IMR-90 (cell line): ENCODE measurements around the gene ASAP2. TPM values are rescaled to one million over a fixed set of nuclear protein-coding genes. Genes with fewer than 3 reads are reported as not detected.

Experiments
- ATAC-seq: fragments of 200-7000 bp; cut with Tn5 transposase; 2 replicates; pipeline ENCODE4 v1.9.1; 2020; ENCODE audit warnings: low read depth, mild to moderate bottlenecking, moderate library complexity
- BruUV-seq: library from RNA; stranded (reverse); fragments of 400-500 nt; replicated peaks from 2 replicates; lab custom pipeline; 2021; lab: Mats Ljungman, UMichigan
- CTCF ChIA-PET: fragments of 300-600 bp; formaldehyde crosslinking; extraction: SDS; loops from one replicate; lab custom pipeline; 2021; ENCODE audit warnings: antibody characterized with exemption; lab: Yijun Ruan, JAX
- POLR2A ChIA-PET: fragments of 300-600 bp; sonication (Branson Sonifier 250); formaldehyde crosslinking; loops from one replicate; lab custom pipeline; 2022; ENCODE audit warnings: antibody characterized with exemption; ENCODE audit not compliant: unreplicated experiment; lab: Charles Lee
- DNase-seq: peaks from one replicate; pipeline ENCODE4 v3.0.0; 2013
- H2AFZ ChIP-seq: replicated peaks from 2 replicates; pipeline ENCODE3; 2013; ENCODE audit warnings: low read length, mild to moderate bottlenecking; ENCODE audit not compliant: poor library complexity
- H2AK5ac ChIP-seq: 2 replicates; pipeline ENCODE4 v1.6.1; 2013; ENCODE audit warnings: low read depth, low read length, inconsistent platforms
- H2AK9ac ChIP-seq: replicated peaks from 2 replicates; pipeline ENCODE3; 2013; ENCODE audit warnings: mild to moderate bottlenecking, low read depth, low read length, moderate library complexity; ENCODE audit not compliant: poor library complexity
- H2BK120ac ChIP-seq: 2 replicates; pipeline ENCODE4 v1.6.1; 2013; ENCODE audit warnings: low read depth, low read length, inconsistent platforms
- H2BK15ac ChIP-seq: 3 replicates; pipeline ENCODE4 v1.6.1; 2013; ENCODE audit warnings: low read depth, low read length, inconsistent platforms
- H2BK20ac ChIP-seq: 2 replicates; pipeline ENCODE4 v1.6.1; 2013; ENCODE audit warnings: low read depth, mild to moderate bottlenecking, inconsistent platforms, low read length, moderate library complexity
- H2BK5ac ChIP-seq: 2 replicates; pipeline ENCODE4 v1.6.1; 2013; ENCODE audit warnings: mild to moderate bottlenecking, low read depth, low read length, inconsistent platforms; ENCODE audit not compliant: poor library complexity, severe bottlenecking
- H3K14ac ChIP-seq: replicated peaks from 2 replicates; pipeline ENCODE4 v1.6.1; 2013; ENCODE audit warnings: low read depth, low read length, inconsistent platforms
- H3K18ac ChIP-seq: 2 replicates; pipeline ENCODE4 v1.6.1; 2013; ENCODE audit warnings: low read depth, low read length, control low read depth
- H3K23ac ChIP-seq: 2 replicates; pipeline ENCODE4 v1.6.1; 2013; ENCODE audit warnings: low read depth, low read length, inconsistent platforms
- H3K27ac ChIP-seq: 2 replicates; pipeline ENCODE4 v1.5.1; 2013; ENCODE audit warnings: mild to moderate bottlenecking, control low read depth, low read length; ENCODE audit not compliant: insufficient read depth
- H3K27me3 ChIP-seq: 2 replicates; pipeline ENCODE4 v1.6.1; 2013; ENCODE audit warnings: low read length; ENCODE audit not compliant: control insufficient read depth, insufficient read depth
- H3K36me3 ChIP-seq: 2 replicates; pipeline ENCODE4 v1.6.1; 2013; ENCODE audit warnings: low read length, mixed read lengths; ENCODE audit not compliant: control insufficient read depth, insufficient read depth
- H3K4ac ChIP-seq: 2 replicates; pipeline ENCODE4 v1.6.1; 2013; ENCODE audit warnings: low read depth, low read length, inconsistent platforms
- H3K4me1 ChIP-seq: 2 replicates; pipeline ENCODE4 v1.6.1; 2013; ENCODE audit warnings: low read length, mixed read lengths; ENCODE audit not compliant: control insufficient read depth, insufficient read depth
- H3K4me2 ChIP-seq: 2 replicates; pipeline ENCODE4 v1.6.1; 2013; ENCODE audit warnings: low read depth, mild to moderate bottlenecking, control low read depth, low read length, moderate library complexity
- H3K4me3 ChIP-seq: 2 replicates; pipeline ENCODE4 v1.5.1; 2013; ENCODE audit warnings: low read depth, mild to moderate bottlenecking, control low read depth, low read length, moderate library complexity; ENCODE audit not compliant: insufficient read depth
- H3K56ac ChIP-seq: 2 replicates; pipeline ENCODE4 v1.6.1; 2013; ENCODE audit warnings: low read length, inconsistent platforms; ENCODE audit not compliant: insufficient read depth; ENCODE audit errors: extremely low read depth
- H3K79me1 ChIP-seq, 2 experiments: 2 replicates each; pipeline ENCODE4 v1.6.1; 2013; ENCODE audit warnings: low read length in 2 of 2, inconsistent platforms in 1 of 2, low read depth in 1 of 2
- H3K9ac ChIP-seq: 2 replicates; pipeline ENCODE4 v1.6.1; 2013; ENCODE audit warnings: low read depth, low read length, control low read depth
- H3K9me1 ChIP-seq: 2 replicates; pipeline ENCODE4 v1.6.1; 2013; ENCODE audit warnings: low read length, inconsistent platforms; ENCODE audit not compliant: insufficient read depth
- H3K9me3 ChIP-seq: 2 replicates; pipeline ENCODE4 v1.6.1; 2013; ENCODE audit warnings: low read length; ENCODE audit not compliant: control insufficient read depth, insufficient read depth
- H4K20me1 ChIP-seq: 2 replicates; pipeline ENCODE4 v1.6.1; 2013; ENCODE audit warnings: low read length, inconsistent platforms; ENCODE audit not compliant: insufficient read depth
- H4K5ac ChIP-seq: 2 replicates; pipeline ENCODE4 v1.6.1; 2013; ENCODE audit warnings: mild to moderate bottlenecking, low read depth, low read length, control low read depth
- H4K8ac ChIP-seq, 2 experiments: 2 replicates each; pipeline ENCODE4 v1.6.1; 2013; ENCODE audit warnings: low read depth in 2 of 2, low read length in 2 of 2, control low read depth in 1 of 2, inconsistent platforms in 1 of 2
- H4K91ac ChIP-seq: 2 replicates; pipeline ENCODE4 v1.6.1; 2013; ENCODE audit warnings: low read depth, low read length, inconsistent platforms; ENCODE audit not compliant: insufficient read depth
- BHLHE40 ChIP-seq: fragments of 150-350 bp; IDR thresholded peaks from 2 replicates; pipeline ENCODE4 v1.6.1; 2016; ENCODE audit warnings: mild to moderate bottlenecking, low read depth, low read length
- CEBPB ChIP-seq: IDR thresholded peaks from 2 replicates; pipeline ENCODE4 v1.6.1; 2012; ENCODE audit warnings: low read depth, low read length, improper control_type of control experiment
- CHD1 ChIP-seq: IDR thresholded peaks from 2 replicates; pipeline ENCODE4 v1.6.1; 2012; ENCODE audit warnings: low read depth, low read length, improper control_type of control experiment
- FOS ChIP-seq: fragments of 150-350 bp; IDR thresholded peaks from 2 replicates; pipeline ENCODE4 v1.6.1; 2016; ENCODE audit warnings: low read depth, low read length
- MAZ ChIP-seq: IDR thresholded peaks from 2 replicates; pipeline ENCODE4 v1.6.1; 2012; ENCODE audit warnings: low read depth, mild to moderate bottlenecking, low read length, improper control_type of control experiment, moderate library complexity, borderline replicate concordance
- NFE2L2 ChIP-seq: fragments of 150-350 bp; IDR thresholded peaks from 2 replicates; pipeline ENCODE4 v1.6.1; 2016; ENCODE audit warnings: low read depth, mild to moderate bottlenecking, low read length
- POLR2A ChIP-seq: IDR thresholded peaks from 2 replicates; pipeline ENCODE4 v1.6.1; 2012; ENCODE audit warnings: mild to moderate bottlenecking, low read depth, low read length
- RAD21 ChIP-seq: IDR thresholded peaks from 2 replicates; pipeline ENCODE4 v1.6.1; 2012; ENCODE audit warnings: low read length, improper control_type of control experiment
- RFX5 ChIP-seq: IDR thresholded peaks from 2 replicates; pipeline ENCODE4 v1.8.0; 2012; ENCODE audit warnings: low read depth, mild to moderate bottlenecking, low read length, moderate library complexity
- SMC3 ChIP-seq: fragments of 150-350 bp; IDR thresholded peaks from 2 replicates; pipeline ENCODE4 v1.6.1; 2016; ENCODE audit warnings: low read depth, mild to moderate bottlenecking, antibody characterized with exemption, low read length, moderate library complexity
- WGBS, 2 experiments: methylation state at CpG; one replicate each; pipeline versions ENCODE4 v1.1.5 to v1.1.7; 2013; ENCODE audit warnings: missing lambda C conversion rate in 2 of 2; ENCODE audit not compliant: insufficient read length in 1 of 2; ENCODE audit errors: extremely low coverage in 2 of 2; 5-methylcytosine and 5-hydroxymethylcytosine counted together
- dilution Hi-C: fragments of 300-500 bp; cut with HindIII; formaldehyde crosslinking; loops from one replicate; pipeline ENCODE4 v1.14.3; 2018; ENCODE audit warnings: low sequenced_read_pairs; ENCODE audit not compliant: unreplicated experiment
- in situ Hi-C: fragments of 300-500 bp; cut with MboI; formaldehyde crosslinking; loops from 3 replicates; pipeline ENCODE4 v1.14.3; 2019; ENCODE audit warnings: low sequenced_read_pairs, inconsistent platforms, mixed read lengths
- intact Hi-C: fragments of 100-400 bp; cut with micrococcal nuclease; formaldehyde crosslinking; loops from 2 replicates; pipeline ENCODE4 v1.10.0; 2022
- polyA plus RNA-seq, 3 experiments: library from polyadenylated mRNA; depleted of rRNA; stranded (reverse); fragments of >200 nt; gene quantifications; 2 replicates each; pipeline ENCODE4 v1.2.3, GENCODE V29; 2012; ENCODE audit warnings: low replicate concordance in 1 of 3
- total RNA-seq: library from RNA; depleted of rRNA; stranded (reverse); fragments of >200 nt; gene quantifications from 2 replicates; pipeline ENCODE4 v1.2.3, GENCODE V29; 2012
- TF ChIP-seq, protein P1 (sequence below): fragments of 150-350 bp; IDR thresholded peaks from 2 replicates; pipeline ENCODE4 v1.6.1; 2016; ENCODE audit warnings: low read depth, mild to moderate bottlenecking, low read length, moderate library complexity, borderline replicate concordance

The ASAP2 gene
- total and polyA plus RNA-seq, 2 of the 4 experiments (the other 2 are of a cell fraction) = 19.7 to 28.1 TPM

DNA sequence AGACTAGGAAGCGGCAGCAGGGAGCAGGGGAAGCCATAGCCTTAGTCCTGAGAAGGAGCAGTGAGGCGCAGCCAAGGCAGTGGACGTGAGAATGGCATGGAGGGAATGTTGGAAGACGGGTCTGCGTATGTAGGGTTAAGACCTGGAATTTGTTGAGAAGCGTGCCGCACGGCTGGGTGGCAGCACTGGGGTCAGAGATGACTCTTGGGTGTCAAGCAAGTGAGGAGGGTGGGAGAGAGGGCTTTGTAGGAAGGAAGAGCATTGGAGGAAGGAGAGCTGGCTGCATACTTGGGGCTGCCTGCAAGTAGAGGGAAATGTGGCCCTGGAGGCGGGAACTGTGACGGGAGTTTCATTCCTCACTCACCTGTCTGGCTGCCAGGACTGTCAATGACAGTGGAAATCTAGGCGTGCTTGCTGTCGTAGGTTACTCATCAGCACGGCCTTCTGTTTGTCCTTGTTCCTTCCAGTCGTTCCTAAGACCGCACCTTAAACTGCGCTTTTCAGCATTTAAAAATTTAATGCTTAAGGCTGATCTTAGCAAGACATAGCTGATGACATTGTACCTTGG is 108.8 kb downstream of the ASAP2 start:
- TF ChIP-seq, protein P1, sequence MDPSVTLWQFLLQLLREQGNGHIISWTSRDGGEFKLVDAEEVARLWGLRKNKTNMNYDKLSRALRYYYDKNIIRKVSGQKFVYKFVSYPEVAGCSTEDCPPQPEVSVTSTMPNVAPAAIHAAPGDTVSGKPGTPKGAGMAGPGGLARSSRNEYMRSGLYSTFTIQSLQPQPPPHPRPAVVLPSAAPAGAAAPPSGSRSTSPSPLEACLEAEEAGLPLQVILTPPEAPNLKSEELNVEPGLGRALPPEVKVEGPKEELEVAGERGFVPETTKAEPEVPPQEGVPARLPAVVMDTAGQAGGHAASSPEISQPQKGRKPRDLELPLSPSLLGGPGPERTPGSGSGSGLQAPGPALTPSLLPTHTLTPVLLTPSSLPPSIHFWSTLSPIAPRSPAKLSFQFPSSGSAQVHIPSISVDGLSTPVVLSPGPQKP = no peak
- TF ChIP-seq CHD1 (no peak), POLR2A (no peak), BHLHE40 (no peak), NFE2L2 (no peak), CEBPB (no peak), SMC3 (no peak), MAZ (no peak), RFX5 (no peak), FOS (no peak), RAD21 (no peak)
- Histone ChIP-seq H3K27ac (no peak overlapping the region), H2BK15ac (no peak overlapping the region), H3K56ac (no peak overlapping the region), H3K9me3 (no peaks in the 10 kb centered on the region), H3K4me1 (peaks cover 13% of the 10 kb centered on the region), H2BK5ac (no peak overlapping the region), H2AK9ac (no peak overlapping the region), H3K9ac (no peak overlapping the region), H3K36me3 (0 out of 2 replicates have a peak, but pooled peaks cover 2% of the 10 kb centered on the region), H4K91ac (no peak overlapping the region), H3K23ac (no peak overlapping the region), H3K14ac (no peak overlapping the region), H3K18ac (no peak overlapping the region), H4K5ac (no peak overlapping the region), H3K4ac (no peak overlapping the region), H4K8ac (no peak overlapping the region), H3K79me1 (peaks cover 57 to 89% of the 10 kb centered on the region in 2 experiments), H3K9me1 (peaks cover 25% of the 10 kb centered on the region), H2BK20ac (no peak overlapping the region), H3K4me3 (no peak overlapping the region), H2AFZ (no peak overlapping the region), H3K27me3 (no peaks in the 10 kb centered on the region), H4K20me1 (peaks cover 29% of the 10 kb centered on the region), H2BK120ac (no peak overlapping the region), H3K4me2 (no peak overlapping the region), H2AK5ac (no peak overlapping the region)
- no TSS peak for BruUV-seq
- dilution Hi-C loops (no loop called here), intact Hi-C loops (no loop called here), in situ Hi-C loops (no loop called here)
- WGBS, 2 experiments = 85% methylated on average over 11 of the region's 16 CpGs; no CpG with 5 or more reads in 1 of the 2 experiments
- ChIA-PET CTCF (no interaction called here), POLR2A (no interaction called here)
- ATAC-seq (no peak), DNase-seq (no peak)
